Measurements from ENCODE around the gene ATP2A3. TPM values are rescaled to one million over a fixed set of nuclear protein-coding genes. Genes with fewer than 3 reads are reported as not detected.

The ATP2A3 gene
- polyA plus RNA-seq, 3 donors = 6.9 to 46.5 (median 9.5) TPM

DNA sequence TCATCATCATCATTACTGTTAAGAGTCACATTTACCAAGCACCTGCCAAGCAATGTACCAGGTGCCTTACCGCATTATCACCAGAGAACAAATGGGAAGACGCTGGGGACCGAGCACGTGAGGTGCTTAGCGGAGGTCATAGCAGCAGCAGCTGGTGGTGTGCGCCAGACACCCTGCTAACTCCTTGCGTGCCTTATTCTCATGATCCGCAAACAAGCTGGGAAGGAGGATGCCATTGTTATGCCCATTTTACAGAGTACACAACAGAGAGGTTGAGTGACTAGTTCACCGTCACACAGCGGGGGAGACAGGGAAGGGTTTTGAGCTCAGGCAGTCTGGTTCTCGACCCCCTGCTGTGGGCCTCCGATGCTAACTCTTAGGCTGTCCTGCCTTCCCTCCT lies 7.3 kb downstream of the ATP2A3 start:
- TF ChIP-seq, protein P1, sequence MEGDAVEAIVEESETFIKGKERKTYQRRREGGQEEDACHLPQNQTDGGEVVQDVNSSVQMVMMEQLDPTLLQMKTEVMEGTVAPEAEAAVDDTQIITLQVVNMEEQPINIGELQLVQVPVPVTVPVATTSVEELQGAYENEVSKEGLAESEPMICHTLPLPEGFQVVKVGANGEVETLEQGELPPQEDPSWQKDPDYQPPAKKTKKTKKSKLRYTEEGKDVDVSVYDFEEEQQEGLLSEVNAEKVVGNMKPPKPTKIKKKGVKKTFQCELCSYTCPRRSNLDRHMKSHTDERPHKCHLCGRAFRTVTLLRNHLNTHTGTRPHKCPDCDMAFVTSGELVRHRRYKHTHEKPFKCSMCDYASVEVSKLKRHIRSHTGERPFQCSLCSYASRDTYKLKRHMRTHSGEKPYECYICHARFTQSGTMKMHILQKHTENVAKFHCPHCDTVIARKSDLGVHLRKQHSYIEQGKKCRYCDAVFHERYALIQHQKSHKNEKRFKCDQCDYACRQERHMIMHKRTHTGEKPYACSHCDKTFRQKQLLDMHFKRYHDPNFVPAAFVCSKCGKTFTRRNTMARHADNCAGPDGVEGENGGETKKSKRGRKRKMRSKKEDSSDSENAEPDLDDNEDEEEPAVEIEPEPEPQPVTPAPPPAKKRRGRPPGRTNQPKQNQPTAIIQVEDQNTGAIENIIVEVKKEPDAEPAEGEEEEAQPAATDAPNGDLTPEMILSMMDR (IDR thresholded peaks at IDR 0.05) = no peak
- peaks cover 79% of the 10 kb centered on the region for H3K79me2 ChIP-seq (ENCODE audit: insufficient read depth, low read length)
- Mint-ChIP-seq H3K36me3 (peaks cover 37 to 45% of the 10 kb centered on the region in 2 donors), H3K27ac (peak overlapping the region in 6 of 7 donors; percentile 1 to 77 (median 56)), H3K27me3 (ENCODE audit: low read depth in 3 of 3) (no peaks in the 10 kb centered on the region), H3K9me3 (no peaks in the 10 kb centered on the region), H3K4me3 (no peak overlapping the region), H3K4me1 (peaks cover 37% of the 10 kb centered on the region)
- no peak for DNase-seq
- peaks cover 57% of the 10 kb centered on the region for H4K20me1 ChIP-seq (ENCODE audit: insufficient read depth, low read length)
- H3K4me3 ChIP-seq (replicated peaks in 1 of 3; ENCODE audit: low read depth in 2 of 3, low read length in 3 of 3) = no peak overlapping the region
- no peaks in the 10 kb centered on the region for H3K27me3 ChIP-seq (ENCODE audit: control insufficient read depth in 2 of 2, insufficient read depth in 2 of 2, low read length in 2 of 2)
- H2AFZ ChIP-seq (ENCODE audit: insufficient read depth, low read depth, low read length, poor library complexity, severe bottlenecking) = no peak overlapping the region
- H3K4me2 ChIP-seq (replicated peaks; ENCODE audit: extremely low read depth, low read length, poor library complexity, severe bottlenecking) = no peak overlapping the region
- WGBS (ENCODE audit: insufficient coverage) = 98% methylated on average over 9 of the region's 12 CpGs
- H3K27ac ChIP-seq (ENCODE audit: low read depth in 1 of 2, low read length in 2 of 2) = peak overlapping the region in 1 of 2 donors; percentile 28
- no peaks in the 10 kb centered on the region for H3K9me3 ChIP-seq (replicated peaks in 1 of 2; ENCODE audit: control insufficient read depth in 1 of 2, insufficient read depth in 1 of 2, low read length in 2 of 2)
- H3K4me1 ChIP-seq (ENCODE audit: control insufficient read depth in 1 of 2, insufficient read depth in 2 of 2, low read length in 2 of 2) = peaks cover 23 to 30% of the 10 kb centered on the region in 2 donors
- no peak overlapping the region for H3K9ac ChIP-seq (ENCODE audit: insufficient read depth, low read length, poor library complexity, severe bottlenecking)
- intact Hi-C loops (cut with micrococcal nuclease) = no loop called here
- H3K36me3 ChIP-seq (replicated peaks in 1 of 2; ENCODE audit: control insufficient read depth in 1 of 2, insufficient read depth in 2 of 2, low read length in 2 of 2) = peaks cover 12 to 41% of the 10 kb centered on the region in 2 donors

DNA sequence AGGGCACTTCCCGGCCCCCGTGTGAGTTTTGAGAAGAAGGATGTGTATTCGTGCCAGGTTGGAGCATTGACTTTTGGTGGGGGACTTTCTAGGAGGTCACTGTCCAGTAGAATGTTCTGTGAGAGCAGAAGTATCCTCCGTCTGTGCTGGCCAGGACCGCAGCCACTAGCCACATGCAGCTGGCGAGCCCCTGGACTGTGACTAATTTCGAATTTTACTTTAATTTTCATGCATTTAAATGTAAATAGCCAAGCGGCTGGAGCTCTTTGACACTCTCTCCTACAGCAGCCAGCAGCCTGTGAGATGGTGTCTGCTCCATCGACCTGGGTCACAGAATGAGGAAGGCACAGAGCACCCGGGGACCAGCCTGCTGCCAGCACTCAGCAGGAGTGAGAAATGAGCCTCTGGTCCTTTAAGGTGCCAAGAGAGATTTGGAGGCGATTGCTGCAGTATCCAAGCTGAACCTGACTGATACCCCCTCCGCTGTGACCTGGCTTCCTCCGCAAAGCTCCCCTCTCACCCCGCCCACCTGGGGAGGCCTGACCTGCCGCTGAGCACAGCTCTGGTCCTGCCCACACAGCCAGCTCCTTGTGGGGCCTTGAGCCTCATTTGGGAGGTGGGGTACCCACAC lies 7.8 kb downstream of the ATP2A3 start:
- TF ChIP-seq, protein P1 (IDR thresholded peaks at IDR 0.05) = no peak
- H3K36me3 ChIP-seq (replicated peaks in 1 of 2; ENCODE audit: control insufficient read depth in 1 of 2, insufficient read depth in 2 of 2, low read length in 2 of 2) = peaks cover 12 to 41% of the 10 kb centered on the region in 2 donors
- WGBS (ENCODE audit: insufficient coverage) = 79% methylated on average over 10 of the region's 15 CpGs

More for the DNA sequence above, 7.8 kb downstream of the ATP2A3 start:
- Histone ChIP-seq H4K20me1 (ENCODE audit: insufficient read depth, low read length) (peaks cover 52% of the 10 kb centered on the region), H3K79me2 (ENCODE audit: insufficient read depth, low read length) (peaks cover 74% of the 10 kb centered on the region), H3K27me3 (ENCODE audit: control insufficient read depth in 2 of 2, insufficient read depth in 2 of 2, low read length in 2 of 2) (no peaks in the 10 kb centered on the region), H3K4me2 (replicated peaks; ENCODE audit: extremely low read depth, low read length, poor library complexity, severe bottlenecking) (no peak overlapping the region), H3K9me3 (replicated peaks in 1 of 2; ENCODE audit: control insufficient read depth in 1 of 2, insufficient read depth in 1 of 2, low read length in 2 of 2) (no peaks in the 10 kb centered on the region), H2AFZ (ENCODE audit: insufficient read depth, low read depth, low read length, poor library complexity, severe bottlenecking) (no peak overlapping the region), H3K4me1 (ENCODE audit: control insufficient read depth in 1 of 2, insufficient read depth in 2 of 2, low read length in 2 of 2) (peaks cover 17 to 24% of the 10 kb centered on the region in 2 donors), H3K9ac (ENCODE audit: insufficient read depth, low read length, poor library complexity, severe bottlenecking) (no peak overlapping the region), H3K4me3 (replicated peaks in 1 of 3; ENCODE audit: low read depth in 2 of 3, low read length in 3 of 3) (no peak overlapping the region), H3K27ac (ENCODE audit: low read depth in 1 of 2, low read length in 2 of 2) (peak overlapping the region in 1 of 2 donors; percentile 9)
- Mint-ChIP-seq H3K36me3 (peaks cover 41 to 49% of the 10 kb centered on the region in 2 donors), H3K27me3 (ENCODE audit: low read depth in 3 of 3) (no peaks in the 10 kb centered on the region), H3K9me3 (no peaks in the 10 kb centered on the region), H3K4me3 (no peak overlapping the region), H3K4me1 (peaks cover 31% of the 10 kb centered on the region), H3K27ac (peak overlapping the region; percentile 1 to 84 (median 71))
- intact Hi-C loops (cut with micrococcal nuclease) = no loop called here
- no peak for DNase-seq

All from CD14-positive monocyte (primary cell).